WERI-Rb-1 (cell line): ENCODE data around the gene CCDC92.

Source experiments
- DNase-seq: peaks from one replicate; pipeline ENCODE4 v3.0.0-alpha.2; 2020
- H3K27ac ChIP-seq: fragments of 250-450 bp; sonication (Bioruptor Pico); 2 replicates; pipeline ENCODE4 v1.5.1; 2020; ENCODE audit warnings: mild to moderate bottlenecking, moderate library complexity
- H3K27me3 ChIP-seq: fragments of 250-450 bp; sonication (Bioruptor Pico); 2 replicates; pipeline ENCODE4 v1.5.1; 2021; ENCODE audit warnings: mild to moderate bottlenecking, low read depth, moderate library complexity; ENCODE audit not compliant: insufficient read depth, severe bottlenecking
- H3K36me3 ChIP-seq: fragments of 250-450 bp; sonication (Bioruptor Pico); 2 replicates; pipeline ENCODE4 v1.5.1; 2020; ENCODE audit warnings: mild to moderate bottlenecking, moderate library complexity
- H3K4me3 ChIP-seq: 2 replicates; pipeline ENCODE4 v1.5.1; 2011; ENCODE audit warnings: low read depth, mild to moderate bottlenecking, control low read depth, low read length
- H3K9me3 ChIP-seq: fragments of 250-450 bp; sonication (Bioruptor Pico); 2 replicates; pipeline ENCODE4 v1.5.1; 2021; ENCODE audit warnings: mild to moderate bottlenecking, moderate library complexity; ENCODE audit not compliant: severe bottlenecking
- TF ChIP-seq, protein P1 (sequence below): IDR thresholded peaks from 2 replicates; pipeline ENCODE4 v1.5.1; 2011; ENCODE audit warnings: low read depth, mild to moderate bottlenecking, control low read depth, inconsistent platforms, low read length

Gene CCDC92

DNA sequence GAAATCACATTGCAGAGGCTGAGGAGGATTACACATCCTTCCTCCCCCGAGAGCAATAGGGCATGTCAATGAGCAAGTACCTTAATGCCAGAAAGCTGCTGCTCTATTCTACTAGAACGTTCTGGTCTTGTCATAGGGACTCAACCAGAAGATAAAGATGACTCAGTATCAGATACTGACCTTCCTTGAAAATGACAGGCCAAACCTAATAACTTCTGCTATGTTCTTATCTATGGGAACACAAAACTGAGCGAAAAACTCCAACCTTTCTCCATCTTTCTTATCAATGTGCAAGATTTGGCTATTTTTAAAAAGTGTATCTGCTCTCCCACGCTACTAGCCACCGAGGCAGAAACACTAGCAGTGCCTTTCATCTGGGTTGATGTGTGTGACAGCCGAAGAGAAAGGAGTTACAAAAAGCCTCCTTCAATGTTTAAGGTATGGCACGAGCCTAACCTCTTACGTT is 5.5 kb downstream of the CCDC92 start:
- Histone ChIP-seq H3K27ac (no peak overlapping the region), H3K4me3 (no peak overlapping the region), H3K27me3 (no peaks in the 10 kb centered on the region), H3K9me3 (no peaks in the 10 kb centered on the region), H3K36me3 (no peaks in the 10 kb centered on the region; the same call in 1 of the 2 replicates)
- no peak for DNase-seq
- TF ChIP-seq, protein P1, sequence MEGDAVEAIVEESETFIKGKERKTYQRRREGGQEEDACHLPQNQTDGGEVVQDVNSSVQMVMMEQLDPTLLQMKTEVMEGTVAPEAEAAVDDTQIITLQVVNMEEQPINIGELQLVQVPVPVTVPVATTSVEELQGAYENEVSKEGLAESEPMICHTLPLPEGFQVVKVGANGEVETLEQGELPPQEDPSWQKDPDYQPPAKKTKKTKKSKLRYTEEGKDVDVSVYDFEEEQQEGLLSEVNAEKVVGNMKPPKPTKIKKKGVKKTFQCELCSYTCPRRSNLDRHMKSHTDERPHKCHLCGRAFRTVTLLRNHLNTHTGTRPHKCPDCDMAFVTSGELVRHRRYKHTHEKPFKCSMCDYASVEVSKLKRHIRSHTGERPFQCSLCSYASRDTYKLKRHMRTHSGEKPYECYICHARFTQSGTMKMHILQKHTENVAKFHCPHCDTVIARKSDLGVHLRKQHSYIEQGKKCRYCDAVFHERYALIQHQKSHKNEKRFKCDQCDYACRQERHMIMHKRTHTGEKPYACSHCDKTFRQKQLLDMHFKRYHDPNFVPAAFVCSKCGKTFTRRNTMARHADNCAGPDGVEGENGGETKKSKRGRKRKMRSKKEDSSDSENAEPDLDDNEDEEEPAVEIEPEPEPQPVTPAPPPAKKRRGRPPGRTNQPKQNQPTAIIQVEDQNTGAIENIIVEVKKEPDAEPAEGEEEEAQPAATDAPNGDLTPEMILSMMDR = no peak

DNA sequence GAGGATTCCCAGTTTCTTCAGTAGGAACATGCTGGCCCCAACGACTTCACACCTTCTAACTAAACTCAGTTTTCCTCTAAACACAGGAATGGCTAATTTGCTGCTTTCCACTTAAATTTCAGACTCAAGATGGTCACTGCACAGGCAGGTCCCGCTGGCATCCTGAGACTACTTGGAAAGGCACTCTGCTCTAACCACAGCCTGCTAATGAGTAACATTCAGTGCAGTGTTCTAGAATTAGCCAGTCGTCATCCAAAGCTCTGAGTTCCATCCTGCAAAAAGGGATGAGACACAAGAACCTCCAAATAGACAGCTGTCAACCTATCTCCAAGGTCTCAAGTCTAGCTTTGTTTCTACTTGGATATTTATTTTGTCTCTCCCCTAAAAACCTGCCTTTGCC is 6.0 kb downstream of the CCDC92 start:
- Histone ChIP-seq H3K36me3 (no peaks in the 10 kb centered on the region; the same call in 1 of the 2 replicates), H3K27me3 (no peaks in the 10 kb centered on the region), H3K27ac (no peak overlapping the region), H3K9me3 (no peaks in the 10 kb centered on the region), H3K4me3 (no peak overlapping the region)
- TF ChIP-seq, protein P1 = no peak
- DNase-seq = no peak

DNA sequence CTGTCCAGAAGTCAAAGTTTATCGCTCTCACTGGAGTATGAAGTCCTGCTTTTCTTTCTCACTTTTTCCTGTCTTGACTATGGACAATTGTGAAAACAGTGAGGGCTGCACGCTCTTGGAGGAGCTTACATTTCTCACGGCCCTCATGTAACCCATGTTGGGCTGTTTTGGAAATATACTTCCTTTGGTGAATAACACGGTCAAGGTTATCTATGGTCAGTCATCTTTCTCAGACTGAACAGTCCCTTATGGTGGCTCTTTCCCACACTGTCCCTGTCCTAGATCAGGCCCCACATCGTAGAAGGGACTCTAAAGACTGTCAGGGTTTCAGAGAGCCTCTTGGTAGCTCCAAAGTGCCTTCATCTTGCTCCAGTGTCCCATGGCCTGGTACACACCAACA is 7.2 kb downstream of the CCDC92 start:
- no peaks in the 10 kb centered on the region; the same call in 1 of the 2 replicates for H3K36me3 ChIP-seq
- no peaks in the 10 kb centered on the region for H3K9me3 ChIP-seq
- no peaks in the 10 kb centered on the region for H3K27me3 ChIP-seq
- no peak overlapping the region for H3K4me3 ChIP-seq
- TF ChIP-seq, protein P1 = no peak
- no peak for DNase-seq
- no peak overlapping the region for H3K27ac ChIP-seq

DNA sequence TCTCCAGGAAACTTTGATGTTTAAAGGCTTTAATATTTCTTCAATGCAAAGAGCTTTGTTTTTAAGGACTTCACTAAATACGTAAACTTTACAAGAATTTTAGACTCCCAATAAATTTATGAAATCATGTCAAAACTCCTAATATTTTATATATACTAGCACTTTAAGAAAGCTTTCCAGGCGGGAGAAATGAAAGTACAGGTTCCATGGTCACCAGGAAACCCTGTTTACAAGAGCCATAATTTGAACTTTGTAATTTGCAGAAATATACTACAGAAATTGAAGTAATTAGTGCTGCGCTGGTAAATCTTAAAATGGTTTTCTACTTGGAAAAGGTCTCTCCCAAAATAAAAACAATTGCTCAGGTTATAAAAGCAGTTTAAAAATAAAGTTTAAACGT is 8.8 kb downstream of the CCDC92 start:
- no peak for DNase-seq
- H3K36me3 ChIP-seq = no peaks in the 10 kb centered on the region
- H3K27ac ChIP-seq = no peak overlapping the region
- H3K4me3 ChIP-seq = no peak overlapping the region
- H3K9me3 ChIP-seq = no peaks in the 10 kb centered on the region
- TF ChIP-seq, protein P1 = no peak
- H3K27me3 ChIP-seq = no peaks in the 10 kb centered on the region

DNA sequence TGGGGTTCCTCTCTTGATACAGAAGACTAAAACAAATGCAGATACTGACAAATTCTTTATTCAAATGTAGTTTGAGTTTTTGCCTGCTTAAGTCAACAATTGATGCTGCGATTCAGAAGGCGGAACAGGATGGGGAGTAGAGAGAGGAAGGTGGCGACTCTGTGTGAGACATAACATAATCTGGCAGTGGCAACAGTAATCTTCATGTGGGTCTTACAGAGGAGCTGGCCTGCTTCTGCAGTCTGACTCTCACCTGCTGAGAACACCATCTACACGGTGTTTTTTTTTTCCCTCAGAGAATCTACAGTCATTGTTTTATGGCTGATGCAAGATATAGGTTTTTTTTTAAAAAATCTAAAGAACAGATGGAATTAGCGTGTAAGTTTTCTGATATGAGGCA is 10.1 kb downstream of the CCDC92 start:
- TF ChIP-seq, protein P1 = no peak
- H3K9me3 ChIP-seq = no peaks in the 10 kb centered on the region
- no peak overlapping the region for H3K4me3 ChIP-seq
- H3K36me3 ChIP-seq = no peaks in the 10 kb centered on the region
- H3K27me3 ChIP-seq = no peaks in the 10 kb centered on the region
- no peak overlapping the region for H3K27ac ChIP-seq
- DNase-seq = no peak
